GM23338 (cell line): ENCODE data around the gene NDE1.

Source experiments
- CREB1 ChIP-seq: fragments of 250-450 bp; sonication (Bioruptor Pico); IDR thresholded peaks from 2 replicates; pipeline ENCODE4 v1.5.0; 2020; ENCODE audit warnings: low read depth, mild to moderate bottlenecking, moderate library complexity
- CTCF ChIP-seq, 2 experiments: fragments of 200-600 bp in 1 of 2; sonication (generic) in 1 of 2; conservative IDR thresholded peaks; 2 replicates each; pipeline versions ENCODE4 v1.5.1 to v1.6.1; 2016 to 2017; ENCODE audit warnings: antibody characterized with exemption in 2 of 2, low read depth in 2 of 2, mild to moderate bottlenecking in 2 of 2, moderate library complexity in 1 of 2
- EZH2 ChIP-seq: fragments of 200-600 bp; sonication (generic); IDR thresholded peaks from one replicate; pipeline ENCODE4 v1.8.0; 2017; ENCODE audit warnings: antibody characterized with exemption, mild to moderate bottlenecking, low read depth; ENCODE audit not compliant: unreplicated experiment
- EZH2phosphoT487 ChIP-seq: fragments of 200-600 bp; sonication (generic); IDR thresholded peaks from one replicate; pipeline ENCODE4 v1.8.1; 2018; ENCODE audit warnings: antibody characterized with exemption; ENCODE audit not compliant: unreplicated experiment
- POLR2AphosphoS5 ChIP-seq: IDR thresholded peaks from 2 replicates; pipeline ENCODE4 v1.6.1; 2016; ENCODE audit warnings: antibody characterized with exemption, low read depth
- REST ChIP-seq: IDR thresholded peaks from one replicate; pipeline ENCODE4 v1.6.1; 2018; ENCODE audit warnings: antibody characterized with exemption; ENCODE audit not compliant: unreplicated experiment
- ZNF114 ChIP-seq: fragments of 250-450 bp; sonication (Bioruptor Pico); IDR thresholded peaks from 2 replicates; pipeline ENCODE4 v1.5.0; 2020; ENCODE audit warnings: mild to moderate bottlenecking, moderate library complexity
- ZNF331 ChIP-seq: fragments of 250-450 bp; sonication (Bioruptor Pico); IDR thresholded peaks from 2 replicates; pipeline ENCODE4 v1.5.0; 2020; ENCODE audit warnings: low read depth, mild to moderate bottlenecking, moderate library complexity

- no peak for TF ChIP-seq CTCF (conservative IDR thresholded peaks at IDR 0.05; ENCODE audit: low read depth in 2 of 2)
- no peak for TF ChIP-seq REST
- TF ChIP-seq EZH2: no peak
- no peak for TF ChIP-seq ZNF331 (CRISPR knock-in tag)
- no peak for TF ChIP-seq POLR2AphosphoS5
- TF ChIP-seq EZH2phosphoT487: no peak
- no peak for TF ChIP-seq ZNF114
- TF ChIP-seq CREB1 (CRISPR knock-in tag): no peak
Observed at GRCh38 chr16:15635926-15636325, 14.1 kb upstream of the NDE1 start.
